H1 (cell line): Measurements from ENCODE around the gene ADAMTS15. TPM values are rescaled to one million over a fixed set of nuclear protein-coding genes. Genes with fewer than 3 reads are reported as not detected.
A peak's percentile ranks its signal among the peaks of the same experiment; 100 is the strongest.

Experiments used
- CTCF ChIA-PET: fragments of 300-600 bp; sonication (Branson Sonifier 250); formaldehyde crosslinking; loops from one replicate; lab custom pipeline; 2021; ENCODE audit not compliant: partially characterized antibody; lab: Charles Lee
- POLR2A ChIA-PET: fragments of 300-600 bp; sonication (Branson Sonifier 250); formaldehyde crosslinking; loops from one replicate; lab custom pipeline; 2021; ENCODE audit warnings: inconsistent platforms; ENCODE audit not compliant: partially characterized antibody; lab: Charles Lee
- DNase-seq, 2 experiments: peaks; one replicate each; pipeline versions ENCODE4 v3.0.0 to v3.0.0-alpha.2; 2010 to 2022; ENCODE audit warnings: low spot score in 2 of 2, low read depth in 1 of 2, mixed read lengths in 1 of 2
- FAIRE-seq: peaks from 2 replicates; lab custom pipeline; 2011; peaks lifted over from hg19 to GRCh38; lab: Jason Lieb, UNC
- H2AFZ ChIP-seq: 2 replicates; pipeline ENCODE4 v1.8.1; 2012; ENCODE audit warnings: low read length, inconsistent platforms
- H2AK5ac ChIP-seq: 2 replicates; pipeline ENCODE4 v1.6.1; 2013; ENCODE audit warnings: low read depth, low read length
- H2BK120ac ChIP-seq: replicated peaks from 2 replicates; pipeline ENCODE3; 2013; ENCODE audit warnings: low read depth, low read length, inconsistent platforms
- H2BK12ac ChIP-seq: 2 replicates; pipeline ENCODE4 v1.6.1; 2013; ENCODE audit warnings: low read depth, low read length
- H2BK15ac ChIP-seq: 2 replicates; pipeline ENCODE4 v1.6.1; 2013; ENCODE audit warnings: low read length
- H2BK20ac ChIP-seq: 2 replicates; pipeline ENCODE4 v1.6.1; 2013; ENCODE audit warnings: low read length
- H2BK5ac ChIP-seq: 2 replicates; pipeline ENCODE4 v1.6.1; 2013; ENCODE audit warnings: low read depth, low read length
- H3K14ac ChIP-seq: 2 replicates; pipeline ENCODE4 v1.6.1; 2013; ENCODE audit warnings: inconsistent platforms; ENCODE audit not compliant: insufficient read length
- H3K18ac ChIP-seq: 2 replicates; pipeline ENCODE4 v1.6.1; 2013; ENCODE audit warnings: low read length; ENCODE audit errors: extremely low read depth
- H3K23ac ChIP-seq: 2 replicates; pipeline ENCODE4 v1.6.1; 2013; ENCODE audit warnings: inconsistent platforms; ENCODE audit not compliant: insufficient read length
- H3K23me2 ChIP-seq: 2 replicates; pipeline ENCODE4 v1.6.1; 2013; ENCODE audit warnings: low read depth, low read length
- H3K27ac ChIP-seq: 2 replicates; pipeline ENCODE4 v1.6.1; 2011; ENCODE audit warnings: low read depth, low read length, inconsistent platforms
- H3K27me3 ChIP-seq, 4 experiments: replicated peaks in 1 of 4; 1 replicate in 1 of 4; 2 replicates in 3 of 4; pipeline versions ENCODE4 v1.6.1 to v1.8.1; 2011 to 2013; ENCODE audit warnings: low read length in 3 of 4, mild to moderate bottlenecking in 3 of 4, inconsistent platforms in 2 of 4, mixed read lengths in 2 of 4, moderate library complexity in 1 of 4; ENCODE audit not compliant: control insufficient read depth in 3 of 4, insufficient read depth in 3 of 4; ENCODE audit errors: extremely low read depth in 1 of 4
- H3K36me3 ChIP-seq, 4 experiments: 2 replicates each; pipeline versions ENCODE4 v1.6.1 to v1.8.1; 2011 to 2013; ENCODE audit warnings: mild to moderate bottlenecking in 4 of 4, low read length in 3 of 4, moderate library complexity in 2 of 4, control low read depth in 1 of 4, inconsistent platforms in 1 of 4; ENCODE audit not compliant: insufficient read depth in 4 of 4, control insufficient read depth in 2 of 4
- H3K4ac ChIP-seq: replicated peaks from 2 replicates; pipeline ENCODE3; 2013; ENCODE audit warnings: low read length, low read depth, mixed read lengths, inconsistent platforms; ENCODE audit not compliant: insufficient read length
- H3K4me1 ChIP-seq, 4 experiments: replicated peaks in 1 of 4; 1 replicate in 1 of 4; 2 replicates in 3 of 4; pipeline versions ENCODE4 v1.6.1 to v1.8.1; 2011 to 2013; ENCODE audit warnings: low read length in 3 of 4, inconsistent platforms in 2 of 4, mixed read lengths in 1 of 4; ENCODE audit not compliant: insufficient read depth in 4 of 4, control insufficient read depth in 3 of 4
- H3K4me2 ChIP-seq, 2 experiments: 2 replicates each; pipeline versions ENCODE4 v1.6.1 to v1.8.1; 2011 to 2013; ENCODE audit warnings: low read depth in 2 of 2, low read length in 2 of 2, control low read depth in 1 of 2, inconsistent platforms in 1 of 2, mild to moderate bottlenecking in 1 of 2; ENCODE audit not compliant: insufficient read depth in 1 of 2
- H3K4me3 ChIP-seq, 4 experiments: fragments of 200-600, 300-600 bp in 1 of 4; sonication (generic), shearing (Covaris generic), sonication (Bioruptor Twin) in 1 of 4; 2 replicates each; pipeline versions ENCODE4 v1.5.1 to v1.8.1; 2011 to 2016; ENCODE audit warnings: low read length in 4 of 4, low read depth in 3 of 4, control low read depth in 2 of 4, inconsistent platforms in 2 of 4, mild to moderate bottlenecking in 2 of 4, mixed read lengths in 1 of 4, moderate library complexity in 1 of 4; ENCODE audit not compliant: insufficient read depth in 2 of 4; ENCODE audit errors: extremely low read depth in 1 of 4
- H3K56ac ChIP-seq: replicated peaks from 2 replicates; pipeline ENCODE3; 2013; ENCODE audit warnings: low read depth, mild to moderate bottlenecking, mixed read lengths, low read length, inconsistent platforms; ENCODE audit not compliant: insufficient read length
- H3K79me1 ChIP-seq: 2 replicates; pipeline ENCODE4 v1.6.1; 2013; ENCODE audit warnings: low read depth, low read length, control low read depth
- H3K79me2 ChIP-seq, 2 experiments: 2 replicates each; pipeline versions ENCODE4 v1.6.1 to v1.8.1; 2012 to 2013; ENCODE audit warnings: low read length in 2 of 2, mild to moderate bottlenecking in 2 of 2, inconsistent platforms in 1 of 2; ENCODE audit not compliant: insufficient read depth in 2 of 2, control insufficient read depth in 1 of 2
- H3K9ac ChIP-seq, 4 experiments: replicated peaks in 1 of 4; 1 replicate in 1 of 4; 2 replicates in 3 of 4; pipeline versions ENCODE4 v1.6.1 to v1.8.1; 2011 to 2013; ENCODE audit warnings: low read depth in 3 of 4, low read length in 3 of 4, control low read depth in 2 of 4, mild to moderate bottlenecking in 2 of 4, moderate library complexity in 2 of 4, inconsistent platforms in 1 of 4; ENCODE audit errors: extremely low read depth in 1 of 4
- H3K9me3 ChIP-seq, 2 experiments: 2 replicates each; pipeline versions ENCODE4 v1.6.1 to v1.8.1; 2012 to 2013; ENCODE audit warnings: mild to moderate bottlenecking in 2 of 2, moderate library complexity in 2 of 2, control low read depth in 1 of 2, inconsistent platforms in 1 of 2, low read depth in 1 of 2, low read length in 1 of 2, mixed read lengths in 1 of 2; ENCODE audit not compliant: insufficient read depth in 2 of 2
- H4K20me1 ChIP-seq, 2 experiments: replicated peaks in 1 of 2; 2 replicates each; pipeline versions ENCODE3 to v1.8.1; 2011 to 2013; ENCODE audit warnings: inconsistent platforms in 2 of 2, low read length in 2 of 2, mild to moderate bottlenecking in 1 of 2; ENCODE audit not compliant: insufficient read depth in 2 of 2, control insufficient read depth in 1 of 2
- H4K5ac ChIP-seq: 2 replicates; pipeline ENCODE4 v1.6.1; 2013; ENCODE audit warnings: low read length, low read depth, mixed read lengths, inconsistent platforms; ENCODE audit not compliant: insufficient read length
- H4K8ac ChIP-seq: 2 replicates; pipeline ENCODE4 v1.8.0; 2013; ENCODE audit warnings: mild to moderate bottlenecking, moderate library complexity, low read length, inconsistent platforms; ENCODE audit not compliant: insufficient read depth; ENCODE audit errors: extremely low read depth
- H4K91ac ChIP-seq: replicated peaks from 2 replicates; pipeline ENCODE3; 2013; ENCODE audit warnings: low read length, mixed read lengths, inconsistent platforms; ENCODE audit not compliant: insufficient read length
- CBX8 ChIP-seq: fragments of 300-800, 300-1000 bp; sonication (generic); IDR thresholded peaks from 2 replicates; pipeline ENCODE4 v1.7.1; 2016; ENCODE audit warnings: low read depth, low read length, borderline replicate concordance
- CHD2 ChIP-seq: IDR thresholded peaks from 2 replicates; pipeline ENCODE4 v1.6.1; 2012; ENCODE audit warnings: low read length, improper control_type of control experiment
- EGR1 ChIP-seq: IDR thresholded peaks from 2 replicates; pipeline ENCODE4 v1.6.1; 2011; ENCODE audit warnings: low read depth, low read length, borderline replicate concordance
- GTF2F1 ChIP-seq: IDR thresholded peaks from 2 replicates; pipeline ENCODE4 v1.6.1; 2012; ENCODE audit warnings: low read depth, low read length, improper control_type of control experiment, borderline replicate concordance
- MAX ChIP-seq: IDR thresholded peaks from 2 replicates; pipeline ENCODE4 v1.6.1; 2012; ENCODE audit warnings: inconsistent platforms
- PHF8 ChIP-seq: fragments of 200-600 bp; sonication (generic); conservative IDR thresholded peaks from 2 replicates; pipeline ENCODE4 v1.7.1; 2012; ENCODE audit warnings: low read depth, mild to moderate bottlenecking, inconsistent platforms, low read length, moderate library complexity
- TAF1 ChIP-seq: IDR thresholded peaks from 2 replicates; pipeline ENCODE4 v1.6.1; 2011; ENCODE audit warnings: mild to moderate bottlenecking, low read depth, low read length
- YY1 ChIP-seq: IDR thresholded peaks from 2 replicates; pipeline ENCODE4 v1.6.1; 2011; ENCODE audit warnings: low read depth, mild to moderate bottlenecking, low read length
- WGBS, 2 experiments: shearing (Covaris generic) in 1 of 2; methylation state at CpG; one replicate each; pipeline versions ENCODE4 v1.1.6 to v1.1.7; 2013 to 2015; ENCODE audit warnings: low lambda C conversion rate in 2 of 2, mixed read lengths in 2 of 2, inconsistent platforms in 1 of 2, low coverage in 1 of 2, missing lambda C conversion rate in 1 of 2; ENCODE audit not compliant: insufficient replicate concordance in 2 of 2, insufficient coverage in 1 of 2, insufficient read length in 1 of 2; ENCODE audit errors: extremely low coverage in 1 of 2, missing lambda C conversion rate in 1 of 2; 5-methylcytosine and 5-hydroxymethylcytosine counted together
- polyA plus RNA-seq, 7 experiments: library from polyadenylated mRNA; depleted of rRNA in 3 of 7; stranded (reverse) in 5 of 7; unstranded in 2 of 7; fragments of >200 nt in 5 of 7; fragments of 200-250 nt in 2 of 7; gene quantifications; 1 replicate in 5 of 7; 2 replicates in 1 of 7; 4 replicates in 1 of 7; pipeline versions ENCODE4 v1.2.1 to v1.2.3, GENCODE V29; 2011 to 2013; ENCODE audit warnings: missing spikeins in 2 of 7, mixed read lengths in 2 of 7
- total RNA-seq: library from RNA; stranded (reverse); fragmentation: NEBNext Ultra II Directional; extraction: Animal tissue kit (Norgen Biotek cat#: 25700); gene quantifications from 2 replicates; pipeline ENCODE4 v1.2.1, GENCODE V29; 2021
- TF ChIP-seq, protein P1 (sequence below), 3 experiments: IDR thresholded peaks; 1 replicate in 2 of 3; 2 replicates in 1 of 3; pipeline versions ENCODE4 v1.5.1 to v1.6.1; 2011; ENCODE audit warnings: low read length in 3 of 3, mild to moderate bottlenecking in 3 of 3, inconsistent platforms in 2 of 3, low read depth in 1 of 3, moderate library complexity in 1 of 3; ENCODE audit not compliant: insufficient read depth in 1 of 3; ENCODE audit errors: control extremely low read depth in 1 of 3

The ADAMTS15 gene
- total and polyA plus RNA-seq, 2 of the 8 experiments (the other 6 are each of a cell fraction or from before 2014, with no cell fraction given), result 1.7 to 4.7 TPM

DNA sequence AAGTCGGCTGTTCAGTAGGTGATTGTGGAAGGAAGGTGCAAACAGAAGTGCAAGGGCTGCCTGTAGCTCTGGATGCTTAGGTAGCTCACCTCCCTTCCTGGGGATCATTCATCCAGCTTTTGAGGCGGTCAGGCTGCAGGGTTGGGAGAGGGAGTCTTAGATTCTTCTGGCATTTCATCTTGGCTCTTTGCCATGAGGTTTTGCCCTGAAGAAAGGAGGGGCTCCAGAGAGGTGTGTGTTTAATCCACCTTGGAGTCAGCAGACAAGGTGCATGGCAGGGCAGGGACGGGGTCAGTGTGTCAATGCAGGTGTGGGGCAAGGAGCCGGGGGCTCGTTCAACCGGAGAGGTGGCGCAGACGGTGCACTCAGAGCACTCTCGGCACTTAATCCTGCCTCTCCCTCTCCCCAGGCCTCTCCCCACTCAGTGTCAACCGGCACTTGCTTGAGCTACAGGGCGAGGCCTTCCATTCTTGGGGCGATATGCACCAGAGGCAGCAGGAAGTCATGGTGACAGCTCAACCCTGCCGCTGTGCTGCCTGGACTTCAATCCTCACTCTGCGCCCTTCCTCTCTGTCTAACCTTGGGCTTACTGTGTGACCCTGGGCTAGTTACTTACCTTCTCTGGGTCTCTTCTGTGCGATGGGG, 7.2 kb downstream of the ADAMTS15 start:
- Histone ChIP-seq H3K14ac (no peak overlapping the region), H3K4ac (no peak overlapping the region), H2BK5ac (no peak overlapping the region), H4K5ac (no peak overlapping the region), H3K79me1 (no peaks in the 10 kb centered on the region; the same call in 1 of the 2 replicates), H3K36me3 (no peaks in the 10 kb centered on the region), H4K91ac (no peak overlapping the region), H3K9me3 (no peaks in the 10 kb centered on the region), H2BK12ac (no peak overlapping the region), H3K23ac (no peak overlapping the region), H4K20me1 (peaks cover 1 to 4% of the 10 kb centered on the region in 2 experiments), H3K27me3 (peaks cover 3 to 29% (median 22%) of the 10 kb centered on the region in 4 experiments), H3K27ac (no peak overlapping the region), H3K56ac (no peak overlapping the region), H3K4me1 (no peaks in the 10 kb centered on the region), H2AFZ (no peak overlapping the region), H2BK15ac (no peak overlapping the region), H3K4me3 (no peak overlapping the region), H3K4me2 (no peak overlapping the region), H3K79me2 (no peaks in the 10 kb centered on the region), H2BK120ac (no peak overlapping the region), H2AK5ac (no peak overlapping the region), H4K8ac (no peak overlapping the region), H3K9ac (no peak overlapping the region), H2BK20ac (0 out of 2 replicates have a peak overlapping the region, but pooled peaks have one; percentile 7), H3K18ac (no peak overlapping the region), H3K23me2 (no peaks in the 10 kb centered on the region)
- ChIA-PET POLR2A (no interaction called here), CTCF (interaction anchor here (0.7 to 9.0 kb wide), 8 partner anchors 8 to 405 kb away, joined by 3 to 83 read pairs (median 4); no protein-coding TSS in a partner anchor)
- 81% methylated on average over 12 of the region's 15 CpGs; no CpG with 5 or more reads in 1 of the 2 experiments for WGBS, 2 experiments
- DNase-seq (no peak), FAIRE-seq (no peak)
- no peak for TF ChIP-seq PHF8
- TF ChIP-seq CHD2, result no peak
- no peak for TF ChIP-seq CBX8
- TF ChIP-seq YY1, result no peak
- TF ChIP-seq EGR1, result no peak
- no peak for TF ChIP-seq MAX
- no peak for TF ChIP-seq TAF1
- TF ChIP-seq, protein P1, sequence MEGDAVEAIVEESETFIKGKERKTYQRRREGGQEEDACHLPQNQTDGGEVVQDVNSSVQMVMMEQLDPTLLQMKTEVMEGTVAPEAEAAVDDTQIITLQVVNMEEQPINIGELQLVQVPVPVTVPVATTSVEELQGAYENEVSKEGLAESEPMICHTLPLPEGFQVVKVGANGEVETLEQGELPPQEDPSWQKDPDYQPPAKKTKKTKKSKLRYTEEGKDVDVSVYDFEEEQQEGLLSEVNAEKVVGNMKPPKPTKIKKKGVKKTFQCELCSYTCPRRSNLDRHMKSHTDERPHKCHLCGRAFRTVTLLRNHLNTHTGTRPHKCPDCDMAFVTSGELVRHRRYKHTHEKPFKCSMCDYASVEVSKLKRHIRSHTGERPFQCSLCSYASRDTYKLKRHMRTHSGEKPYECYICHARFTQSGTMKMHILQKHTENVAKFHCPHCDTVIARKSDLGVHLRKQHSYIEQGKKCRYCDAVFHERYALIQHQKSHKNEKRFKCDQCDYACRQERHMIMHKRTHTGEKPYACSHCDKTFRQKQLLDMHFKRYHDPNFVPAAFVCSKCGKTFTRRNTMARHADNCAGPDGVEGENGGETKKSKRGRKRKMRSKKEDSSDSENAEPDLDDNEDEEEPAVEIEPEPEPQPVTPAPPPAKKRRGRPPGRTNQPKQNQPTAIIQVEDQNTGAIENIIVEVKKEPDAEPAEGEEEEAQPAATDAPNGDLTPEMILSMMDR (IDR thresholded peaks at IDR 0.05; ENCODE audit: control extremely low read depth in 1 of 3, insufficient read depth in 1 of 3, low read depth in 1 of 3, low read length in 3 of 3), result no peak
- no peak for TF ChIP-seq GTF2F1
